Left renal pelvis (tissue), 4 donors: ENCODE data around the gene MRPS2. TPM values are rescaled to one million over a fixed set of nuclear protein-coding genes. Genes with fewer than 3 reads are reported as not detected.

ENCODE experiments used
- DNase-seq, 4 donors: peaks; one replicate each; pipeline ENCODE4 v3.0.0-alpha.2; 2013; ENCODE audit warnings: low read depth in 4 of 4, low spot score in 3 of 4
- polyA plus RNA-seq, 4 donors: library from polyadenylated mRNA; unstranded; fragments of 120-200 nt; gene quantifications; one replicate each; pipeline ENCODE4 v1.2.1, GENCODE V29; 2013; ENCODE audit not compliant: insufficient read length in 4 of 4

Gene MRPS2
- polyA plus RNA-seq, 4 donors, result 34.8 to 56.7 (median 42.5) TPM

- DNase-seq, result no peak
These were observed 1.9 kb upstream of the MRPS2 start for GRCh38 chr9:135498381-135499126.

DNA sequence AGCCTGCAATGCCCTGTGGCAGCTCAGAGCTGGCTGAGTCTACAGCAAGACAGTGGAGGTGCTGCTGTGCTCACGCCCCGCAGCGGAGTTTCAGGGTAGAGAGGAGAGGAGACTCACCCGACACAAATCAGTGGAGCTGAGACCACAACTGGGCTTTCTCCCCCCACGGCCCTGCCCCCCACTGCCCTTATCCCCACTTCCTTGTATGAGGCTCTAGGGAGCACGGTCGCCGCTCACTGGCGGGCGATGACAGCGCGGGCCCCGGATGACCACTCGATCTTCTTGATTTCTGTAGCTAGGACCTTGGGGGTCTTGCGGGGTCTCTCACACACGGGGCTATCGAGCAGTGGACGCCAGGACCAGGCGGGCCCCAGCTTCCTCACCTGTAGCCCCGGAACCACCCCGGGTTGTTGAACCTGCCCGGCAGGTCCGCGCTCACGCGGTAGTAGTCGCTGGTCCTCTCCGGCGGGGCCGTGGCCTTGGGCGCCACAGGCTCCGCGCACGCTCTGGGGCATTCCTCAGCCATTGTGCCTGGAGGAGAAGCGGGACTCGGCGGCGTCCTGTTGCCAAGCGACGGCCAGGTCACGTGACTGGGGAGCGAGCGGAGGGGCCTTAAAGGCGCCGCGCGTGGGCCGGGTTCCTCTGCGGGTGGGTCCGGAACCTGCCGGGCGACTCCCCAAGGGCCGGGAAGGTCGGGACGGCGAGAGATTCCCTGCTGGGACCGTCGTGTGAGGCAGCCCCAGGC is 984 bp upstream of the MRPS2 start:
- DNase-seq, result peak; percentile 61 to 80 (median 74)

DNA sequence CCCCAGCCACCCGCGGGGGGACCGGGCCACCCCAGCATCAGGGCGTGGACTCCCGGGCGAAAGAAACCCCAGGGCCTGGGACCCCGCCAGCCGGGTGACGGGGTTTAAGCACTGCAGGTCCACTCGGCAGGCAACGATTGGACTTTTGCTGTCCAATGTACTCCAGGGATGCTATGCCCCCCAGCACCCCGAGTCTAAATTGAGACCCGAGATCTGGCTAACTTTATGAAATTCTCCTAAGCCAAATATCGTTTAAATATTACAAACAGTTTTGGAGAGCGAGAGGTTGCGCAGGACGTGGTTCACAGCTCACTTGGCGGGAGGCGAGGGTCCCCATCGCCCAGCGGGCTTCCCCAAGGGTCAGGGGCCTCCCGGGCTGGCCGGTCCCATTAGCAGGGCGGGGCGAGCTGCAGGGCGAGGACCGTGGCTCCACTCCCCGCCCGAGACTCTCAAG is 384 bp upstream of the MRPS2 start:
- no peak for DNase-seq

- no peak for DNase-seq
These were observed 1.0 kb downstream of the MRPS2 start for GRCh38 chr9:135501261-135502167.

GRCh38 chr9:135502168-135502872 is 1.8 kb downstream of the MRPS2 start:
- DNase-seq, result no peak

DNA sequence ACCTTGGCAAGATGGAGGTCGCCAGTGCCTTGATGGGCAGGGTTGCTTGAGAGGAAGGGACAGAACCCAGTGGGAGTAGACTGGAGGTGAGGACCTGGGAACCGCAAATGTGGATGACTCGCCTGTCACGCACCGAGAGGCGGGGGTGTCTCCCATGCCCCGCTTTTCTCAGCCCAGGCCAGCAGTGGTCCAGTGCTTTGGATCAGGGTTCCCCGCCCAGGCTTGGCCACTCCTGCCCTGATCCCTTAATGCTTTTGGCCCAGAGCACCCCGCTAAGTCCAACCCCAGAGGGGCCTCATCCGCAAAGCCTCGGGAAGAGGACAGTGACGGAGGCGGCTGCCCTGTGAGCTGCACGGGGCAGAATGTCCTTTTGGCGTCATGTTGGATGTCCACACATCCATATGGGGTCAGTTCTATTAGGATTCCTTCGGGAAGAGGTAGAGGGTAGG is 2.4 kb downstream of the MRPS2 start:
- DNase-seq, result no peak

GRCh38 chr9:135503371-135504261 is 3.1 kb downstream of the MRPS2 start:
- DNase-seq, result no peak

DNA sequence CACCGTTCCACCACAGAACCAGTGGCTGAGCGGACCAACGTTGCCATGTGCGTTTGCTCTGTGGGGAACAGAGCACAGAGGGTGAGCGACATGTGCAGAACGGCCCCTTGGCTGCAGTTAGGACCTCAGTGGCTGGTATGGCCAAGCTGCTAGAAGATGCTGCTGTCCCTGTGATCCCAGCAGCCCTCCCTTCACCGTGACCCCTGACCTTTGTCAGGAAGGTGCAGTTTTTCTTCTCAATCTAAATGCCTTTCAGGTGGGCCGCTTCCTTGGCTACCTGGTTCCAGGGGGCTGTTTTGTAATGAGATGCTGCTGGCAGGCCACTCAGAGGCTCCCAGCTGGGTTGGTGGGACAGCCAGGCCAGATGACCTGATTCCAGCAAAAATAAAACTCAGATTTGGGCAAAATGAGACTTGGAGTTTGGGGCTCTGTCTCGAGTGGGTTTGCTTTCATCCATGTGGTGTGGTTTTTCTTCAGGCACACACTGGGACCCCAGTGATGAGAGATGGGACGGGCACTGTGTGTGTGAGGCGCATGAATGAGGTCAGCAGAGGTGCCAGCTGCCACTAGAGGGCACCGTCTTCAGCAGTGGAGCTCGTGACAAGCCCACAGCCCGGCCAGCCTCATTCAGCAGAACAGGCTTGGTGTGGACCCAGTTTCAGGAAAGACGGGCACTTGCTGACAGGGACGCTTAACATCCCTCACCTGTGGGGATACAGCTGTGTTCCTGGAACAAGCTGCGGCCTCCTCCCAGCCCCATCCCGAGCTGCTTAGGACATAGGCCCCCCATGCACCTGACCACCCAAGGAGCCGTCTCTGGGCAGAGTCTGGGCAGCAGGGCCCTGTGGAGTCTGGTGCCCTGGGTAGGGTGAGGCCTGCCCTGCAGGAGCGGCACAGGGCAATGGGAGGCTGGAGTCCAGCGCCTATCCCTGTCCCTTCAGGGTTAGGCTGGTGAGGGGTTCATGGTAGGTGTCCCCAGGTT is 4.1 kb downstream of the MRPS2 start:
- DNase-seq, result no peak

DNA sequence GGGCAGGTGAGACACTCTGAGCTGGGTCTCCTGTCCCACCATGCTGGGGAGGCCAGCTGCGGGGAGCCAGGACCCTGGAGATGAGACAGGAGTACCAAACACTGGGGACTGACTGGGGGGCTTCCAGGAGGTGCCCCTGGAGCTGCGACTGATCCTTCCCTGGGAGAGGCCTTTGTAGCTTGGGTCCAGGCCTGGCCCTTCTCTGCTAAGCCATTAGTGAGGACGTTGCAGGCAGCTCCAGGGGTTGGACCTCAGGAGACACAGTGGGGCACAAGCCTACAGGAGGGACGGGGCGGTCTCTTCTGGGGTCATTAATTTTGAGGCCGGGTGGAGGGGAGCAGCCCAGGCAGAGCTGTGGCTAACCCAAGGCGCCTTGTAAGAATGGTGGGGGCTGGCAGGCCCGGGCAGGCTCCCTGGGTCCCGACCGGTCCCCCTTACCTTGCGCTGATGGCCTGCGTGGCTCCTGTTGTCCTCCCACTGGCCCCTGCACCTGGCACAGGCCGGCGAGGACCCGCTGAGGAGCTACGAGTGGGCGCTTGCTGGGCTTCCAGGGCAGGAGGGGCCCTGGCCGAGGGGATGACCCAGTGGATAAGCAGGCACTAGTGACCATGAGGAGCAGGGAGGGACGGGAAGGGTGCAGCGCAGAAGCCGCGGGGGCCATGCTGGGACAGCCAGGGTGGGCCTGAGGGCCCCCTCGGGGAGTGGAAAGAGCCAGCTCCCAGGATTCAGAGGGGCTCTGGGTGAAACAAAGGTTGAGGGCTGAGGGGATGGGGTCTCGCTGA is 5.1 kb downstream of the MRPS2 start:
- DNase-seq, result no peak

GRCh38 chr9:135506327-135507103 is 6.0 kb downstream of the MRPS2 start:
- no peak for DNase-seq

- DNase-seq, result no peak
These were observed 6.9 kb downstream of the MRPS2 start for GRCh38 chr9:135507104-135508035.

DNA sequence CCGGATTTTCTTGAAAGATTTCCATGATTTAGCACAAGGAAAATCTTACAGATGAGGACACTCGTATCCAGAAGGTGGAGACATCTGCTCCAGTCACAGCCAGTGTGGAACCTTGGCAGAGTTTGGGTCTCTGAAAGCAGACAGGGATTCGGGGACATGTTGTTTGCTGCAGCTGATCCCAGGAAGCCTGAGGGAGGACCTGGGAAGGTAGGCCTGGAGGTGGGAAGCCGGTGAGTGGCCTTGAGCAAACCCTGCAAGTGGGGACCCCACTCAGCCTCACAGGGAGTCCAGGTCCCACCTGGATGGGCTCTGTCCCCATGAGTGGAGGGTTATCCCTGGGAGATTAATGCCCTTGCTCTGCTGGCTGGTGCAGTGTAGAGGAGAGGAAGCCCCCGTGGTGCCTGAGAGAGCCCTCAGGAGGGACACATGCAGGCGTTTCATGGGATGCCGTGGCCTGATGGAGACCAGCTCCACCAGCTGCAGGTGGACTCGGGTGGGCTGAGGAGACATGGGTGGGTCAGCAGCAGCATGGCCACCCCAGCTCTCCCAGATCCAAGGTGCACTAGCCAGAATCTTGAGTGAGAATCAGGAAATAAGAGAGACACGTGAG is 7.8 kb downstream of the MRPS2 start:
- DNase-seq, result no peak

GRCh38 chr9:135509458-135509857 is 9.0 kb downstream of the MRPS2 start:
- no peak for DNase-seq

DNA sequence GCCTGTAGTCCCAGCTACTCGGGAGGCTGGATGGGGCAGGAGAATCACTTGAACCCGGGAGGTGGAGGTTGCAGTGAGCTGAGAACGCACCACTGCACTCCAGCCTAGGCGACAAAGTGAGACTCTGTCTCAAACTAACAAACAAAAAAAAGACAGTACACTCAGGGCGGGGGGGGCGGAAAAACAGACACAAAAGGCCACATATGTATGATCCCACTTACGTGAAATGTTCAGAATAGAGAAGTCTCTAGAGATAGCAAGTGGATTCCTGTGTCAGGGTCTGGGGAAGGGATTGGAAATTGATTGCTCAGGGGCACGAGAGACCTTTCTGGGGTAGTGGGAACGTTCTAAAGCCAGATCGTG is 11.7 kb downstream of the MRPS2 start:
- no peak for DNase-seq

- no peak for DNase-seq
These were observed 12.4 kb downstream of the MRPS2 start for GRCh38 chr9:135512904-135513303.
